Gastroesophageal sphincter (tissue), 4 donors: Measurements from ENCODE around the gene MGST2. TPM values are rescaled to one million over a fixed set of nuclear protein-coding genes. Genes with fewer than 3 reads are reported as not detected.
A peak's percentile ranks its signal among the peaks of the same experiment; 100 is the strongest.
"Not testable (repeated sequence)": the region's sequence is repeated elsewhere in the genome, so short reads cannot be mapped to it uniquely, and the experiment has no call there.

Experiments used
- ATAC-seq: fragments of 150-250 bp; one replicate; pipeline ENCODE4 v1.9.1; 2016; ENCODE audit warnings: mild to moderate bottlenecking, moderate library complexity
- H3K27ac ChIP-seq, 4 donors: fragments of 200-600 bp; sonication (generic) in 3 of 4; 1 replicate in 3 of 4; 2 replicates in 1 of 4; pipeline ENCODE4 v1.5.1; 2016 to 2019
- H3K27me3 ChIP-seq: fragments of 200-600 bp; sonication (generic); one replicate; pipeline ENCODE4 v1.5.1; 2019
- H3K36me3 ChIP-seq, 2 donors: fragments of 200-600 bp; sonication (generic); one replicate each; pipeline ENCODE4 v1.5.1; 2019; ENCODE audit warnings: control low read depth in 1 of 2
- H3K4me1 ChIP-seq, 3 donors: fragments of 200-600 bp; sonication (generic); 1 replicate in 2 of 3; 2 replicates in 1 of 3; pipeline ENCODE4 v1.5.1; 2016 to 2019; ENCODE audit warnings: control low read depth in 2 of 3
- H3K4me3 ChIP-seq, 2 donors: fragments of 200-600 bp; sonication (generic); one replicate each; pipeline ENCODE4 v1.5.1; 2019; ENCODE audit warnings: mild to moderate bottlenecking in 1 of 2, moderate library complexity in 1 of 2
- H3K9me3 ChIP-seq, 3 donors: fragments of 200-600 bp; sonication (generic); one replicate each; pipeline ENCODE4 v1.5.1; 2017 to 2019; ENCODE audit warnings: control low read depth in 2 of 3
- EP300 ChIP-seq: sonication (generic); formaldehyde crosslinking; IDR thresholded peaks from one replicate; pipeline ENCODE4 v1.6.1; 2017; ENCODE audit warnings: antibody characterized with exemption, mild to moderate bottlenecking
- POLR2A ChIP-seq, 2 donors: fragments of 450-650 bp; IDR thresholded peaks; one replicate each; pipeline ENCODE4 v1.6.1; 2017; ENCODE audit warnings: antibody characterized with exemption in 2 of 2, mild to moderate bottlenecking in 2 of 2, moderate library complexity in 1 of 2
- POLR2AphosphoS5 ChIP-seq: sonication (generic); formaldehyde crosslinking; IDR thresholded peaks from one replicate; pipeline ENCODE4 v1.6.1; 2017; ENCODE audit warnings: antibody characterized with exemption
- WGBS, 2 donors: methylation state at CpG; one replicate each; pipeline ENCODE4 v1.1.5; 2018; ENCODE audit warnings: low coverage in 1 of 2; 5-methylcytosine and 5-hydroxymethylcytosine counted together
- total RNA-seq, 4 donors: library from RNA; depleted of rRNA; stranded (reverse); fragments of >200 nt; gene quantifications; one replicate each; pipeline ENCODE4 v1.1.0, GENCODE V29; 2016
- TF ChIP-seq, protein P1 (sequence below), 4 experiments: fragments of 200-600 bp in 2 of 4; fragments of 450-650 bp in 2 of 4; sonication (generic) in 1 of 4; IDR thresholded peaks; one replicate each; pipeline ENCODE4 v1.5.1; 2017 to 2019; ENCODE audit warnings: antibody characterized with exemption in 4 of 4, mild to moderate bottlenecking in 2 of 4, moderate library complexity in 2 of 4

Gene MGST2
- total RNA-seq, 4 donors from 2014 or later, result 26.5 to 53.9 (median 38.5) TPM

DNA sequence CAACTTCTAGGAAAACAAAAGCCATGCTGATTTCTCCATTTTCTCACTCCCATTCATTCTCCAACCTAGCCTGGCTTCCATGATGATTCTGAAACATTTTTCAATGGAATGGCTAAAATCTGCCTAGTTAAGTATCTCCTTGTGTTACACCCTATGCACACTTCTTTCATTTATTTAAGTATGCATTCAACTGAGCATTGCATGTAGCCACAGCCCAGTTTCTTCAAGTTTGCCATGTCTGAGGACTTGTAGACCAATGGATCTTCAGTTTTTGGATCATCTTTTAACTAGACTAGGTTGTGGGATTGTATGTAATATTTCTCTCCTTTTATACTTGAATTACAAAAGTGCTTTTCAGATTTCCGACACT, 35.5 kb upstream of the MGST2 start:
- 95 to 100% methylated on average over 1 of the region's 1 CpG for WGBS, 2 donors
- Histone ChIP-seq H3K4me3 (no peak overlapping the region), H3K36me3 (no peaks in the 10 kb centered on the region), H3K27ac (no peak overlapping the region), H3K9me3 (no peaks in the 10 kb centered on the region), H3K4me1 (peaks cover 0 to 6% (median 0%) of the 10 kb centered on the region in 3 donors), H3K27me3 (no peaks in the 10 kb centered on the region)
- TF ChIP-seq EP300, result no peak
- no peak for TF ChIP-seq POLR2A (IDR thresholded peaks at IDR 0.05)
- TF ChIP-seq, protein P1, sequence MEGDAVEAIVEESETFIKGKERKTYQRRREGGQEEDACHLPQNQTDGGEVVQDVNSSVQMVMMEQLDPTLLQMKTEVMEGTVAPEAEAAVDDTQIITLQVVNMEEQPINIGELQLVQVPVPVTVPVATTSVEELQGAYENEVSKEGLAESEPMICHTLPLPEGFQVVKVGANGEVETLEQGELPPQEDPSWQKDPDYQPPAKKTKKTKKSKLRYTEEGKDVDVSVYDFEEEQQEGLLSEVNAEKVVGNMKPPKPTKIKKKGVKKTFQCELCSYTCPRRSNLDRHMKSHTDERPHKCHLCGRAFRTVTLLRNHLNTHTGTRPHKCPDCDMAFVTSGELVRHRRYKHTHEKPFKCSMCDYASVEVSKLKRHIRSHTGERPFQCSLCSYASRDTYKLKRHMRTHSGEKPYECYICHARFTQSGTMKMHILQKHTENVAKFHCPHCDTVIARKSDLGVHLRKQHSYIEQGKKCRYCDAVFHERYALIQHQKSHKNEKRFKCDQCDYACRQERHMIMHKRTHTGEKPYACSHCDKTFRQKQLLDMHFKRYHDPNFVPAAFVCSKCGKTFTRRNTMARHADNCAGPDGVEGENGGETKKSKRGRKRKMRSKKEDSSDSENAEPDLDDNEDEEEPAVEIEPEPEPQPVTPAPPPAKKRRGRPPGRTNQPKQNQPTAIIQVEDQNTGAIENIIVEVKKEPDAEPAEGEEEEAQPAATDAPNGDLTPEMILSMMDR (IDR thresholded peaks at IDR 0.05), result no peak
- no peak for TF ChIP-seq POLR2AphosphoS5
- ATAC-seq, result no peak

DNA sequence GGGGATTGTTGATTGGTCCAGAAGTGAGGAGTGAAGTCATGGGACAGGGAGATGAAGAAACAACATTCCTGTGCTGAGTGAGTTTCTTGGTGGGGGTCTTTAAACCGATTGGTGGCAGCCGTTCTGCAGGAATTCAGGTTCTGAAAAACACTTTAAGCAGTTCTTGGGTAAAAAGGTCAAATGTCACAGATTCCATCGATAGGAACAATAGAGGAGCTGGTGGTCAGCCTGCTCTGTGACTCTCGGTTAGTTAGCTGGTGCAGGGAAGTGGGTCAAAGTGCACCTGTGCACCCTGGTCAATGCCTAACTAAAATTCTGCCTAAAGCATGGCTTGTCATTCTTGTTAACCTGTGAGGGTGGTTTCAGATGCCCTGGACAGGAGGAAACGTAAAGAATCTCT, 34.6 kb upstream of the MGST2 start:
- no peaks in the 10 kb centered on the region for H3K36me3 ChIP-seq
- H3K4me3 ChIP-seq, result no peak overlapping the region
- 78 to 83% methylated on average over 2 to 5 of the region's 5 CpGs for WGBS, 2 donors
- no peak overlapping the region for H3K27ac ChIP-seq
- no peaks in the 10 kb centered on the region for H3K27me3 ChIP-seq
- no peaks in the 10 kb centered on the region for H3K9me3 ChIP-seq
- no peak for ATAC-seq
- TF ChIP-seq POLR2AphosphoS5, result no peak
- TF ChIP-seq EP300, result no peak
- no peak for TF ChIP-seq POLR2A (IDR thresholded peaks at IDR 0.05)
- TF ChIP-seq, protein P1 (IDR thresholded peaks at IDR 0.05), result no peak
- peaks cover 0 to 6% (median 0%) of the 10 kb centered on the region in 3 donors for H3K4me1 ChIP-seq

DNA sequence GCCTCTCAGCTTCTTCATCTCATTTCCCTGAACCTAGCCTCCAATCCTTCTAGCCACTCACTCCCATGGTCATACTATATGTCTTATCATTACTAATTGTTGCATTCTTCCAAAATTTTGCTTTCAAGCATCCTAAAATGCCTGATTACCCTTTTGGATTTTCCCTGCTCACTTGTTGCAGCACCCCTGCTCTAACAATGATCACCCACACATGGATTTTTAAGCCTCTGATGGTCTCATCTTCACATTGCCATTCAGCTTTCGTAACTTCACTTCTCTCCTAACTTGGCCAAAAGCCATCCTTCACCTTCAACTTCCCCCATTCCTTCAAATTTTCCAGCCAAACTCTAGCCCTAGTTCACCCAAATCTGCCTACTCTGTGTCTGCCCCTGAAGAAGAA, 33.8 kb upstream of the MGST2 start:
- Histone ChIP-seq H3K9me3 (no peaks in the 10 kb centered on the region), H3K4me1 (peaks cover 0 to 6% (median 0%) of the 10 kb centered on the region in 3 donors), H3K27ac (no peak overlapping the region), H3K4me3 (no peak overlapping the region), H3K27me3 (no peaks in the 10 kb centered on the region), H3K36me3 (no peaks in the 10 kb centered on the region)
- no peak for TF ChIP-seq POLR2AphosphoS5
- no peak for TF ChIP-seq POLR2A (IDR thresholded peaks at IDR 0.05)
- TF ChIP-seq, protein P1 (IDR thresholded peaks at IDR 0.05), result no peak
- no peak for ATAC-seq
- 93% methylated on average over 1 of the region's 1 CpG; no CpG with 5 or more reads in 1 of the 2 donors for WGBS, 2 donors

DNA sequence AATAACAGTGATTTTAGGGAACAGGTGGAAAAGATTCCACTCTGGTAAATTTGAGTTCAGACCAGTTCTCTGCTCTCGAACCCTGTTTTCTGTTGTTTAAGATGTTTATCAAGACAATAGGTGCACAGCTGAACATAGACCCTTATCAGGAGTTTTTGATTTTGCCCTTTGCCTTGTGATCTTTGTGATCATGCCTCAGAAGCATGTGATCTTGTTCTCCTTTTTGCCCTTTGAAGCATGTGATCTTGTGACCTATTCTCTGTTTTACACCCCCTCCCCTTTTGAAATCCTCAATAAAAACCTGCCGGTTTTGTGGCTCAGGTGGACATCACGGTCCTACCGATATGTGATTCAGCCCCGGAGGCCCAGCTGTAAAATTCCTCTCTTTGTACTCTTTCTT, 32.9 kb upstream of the MGST2 start:
- not testable (repeated sequence) for H3K9me3 ChIP-seq, H3K4me3 ChIP-seq, H3K4me1 ChIP-seq, H3K36me3 ChIP-seq, H3K27ac ChIP-seq, H3K27me3 ChIP-seq, ATAC-seq
- 83% methylated on average over 1 to 5 of the region's 5 CpGs for whole genome bisulfite sequencing, 2 donors

DNA sequence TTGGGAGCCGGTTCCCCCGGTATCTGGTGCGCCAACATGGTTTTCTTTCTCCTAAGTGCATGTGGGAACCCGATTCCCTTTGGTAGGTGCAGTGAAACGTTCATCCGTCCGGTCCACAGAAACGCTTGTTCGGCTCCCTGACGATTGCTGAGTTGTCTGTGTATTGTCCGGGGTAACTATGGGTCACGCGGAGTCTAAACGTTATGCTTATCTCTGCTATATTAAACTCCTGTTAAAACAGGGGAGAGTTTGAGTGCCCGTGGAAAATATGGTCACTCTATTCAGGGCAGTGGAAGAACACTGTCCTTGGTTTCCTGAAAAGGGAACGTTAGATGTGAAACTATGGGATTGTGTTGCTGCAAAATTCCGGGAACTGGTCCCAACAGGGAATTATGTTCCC, 32.4 kb upstream of the MGST2 start:
- Histone ChIP-seq H3K27ac (peak overlapping the region in 2 of 4 donors; percentile 35 to 40), H3K27me3 (no peaks in the 10 kb centered on the region), H3K36me3 (no peaks in the 10 kb centered on the region), H3K9me3 (peaks cover 0 to 2% (median 0%) of the 10 kb centered on the region in 3 donors), H3K4me3 (peak overlapping the region; percentile 33 to 39), H3K4me1 (peaks cover 0 to 6% (median 0%) of the 10 kb centered on the region in 3 donors)
- WGBS, 2 donors, result 43 to 71% methylated on average over 10 to 12 of the region's 17 CpGs
- TF ChIP-seq POLR2A (IDR thresholded peaks at IDR 0.05) (no peak), EP300 (no peak), POLR2AphosphoS5 (peak; percentile 10)
- TF ChIP-seq, protein P1 (IDR thresholded peaks at IDR 0.05), result no peak
- ATAC-seq, result no peak
